HFFc6 (cell line): Measurements from ENCODE around the gene PRODH. TPM values are rescaled to one million over a fixed set of nuclear protein-coding genes. Genes with fewer than 3 reads are reported as not detected.
"Not testable (repeated sequence)": the region's sequence is repeated elsewhere in the genome, so short reads cannot be mapped to it uniquely, and the experiment has no call there.

Experiments
- DNase-seq: peaks from one replicate; pipeline ENCODE4 v3.0.0-alpha.2; 2018
- H3K27ac Mint-ChIP-seq: 2 replicates; pipeline ENCODE4 v1.8.0; 2020; ENCODE audit warnings: mild to moderate bottlenecking, mixed read lengths
- H3K27me3 Mint-ChIP-seq: 2 replicates; pipeline ENCODE4 v1.8.0; 2021; ENCODE audit warnings: mild to moderate bottlenecking, moderate library complexity, mixed read lengths; ENCODE audit not compliant: insufficient read depth
- H3K36me3 Mint-ChIP-seq: 2 replicates; pipeline ENCODE4 v1.8.0; 2021; ENCODE audit warnings: low read depth, mixed read lengths
- H3K4me1 Mint-ChIP-seq: 2 replicates; pipeline ENCODE4 v1.8.0; 2020; ENCODE audit warnings: low read depth, mixed read lengths
- H3K4me3 Mint-ChIP-seq: 2 replicates; pipeline ENCODE4 v1.8.0; 2020; ENCODE audit warnings: mild to moderate bottlenecking, moderate library complexity, mixed read lengths
- H3K9me3 Mint-ChIP-seq: 2 replicates; pipeline ENCODE4 v1.8.0; 2020; ENCODE audit warnings: mild to moderate bottlenecking, mixed read lengths
- CTCF ChIP-seq: fragments of 200-600 bp; sonication (generic); IDR thresholded peaks from 2 replicates; pipeline ENCODE4 v1.5.0; 2021; ENCODE audit warnings: antibody characterized with exemption, mild to moderate bottlenecking
- total RNA-seq, 6 experiments: library from RNA; stranded (reverse); fragmentation: NEBNext Ultra II Directional; extraction: Animal tissue kit (Norgen Biotek cat#: 25700); gene quantifications; 2 replicates in 1 of 6; 3 replicates in 5 of 6; pipeline ENCODE4 v1.2.3, GENCODE V29; 2021

Gene PRODH
- total RNA-seq, 6 experiments from 2014 or later: not detected

- Mint-ChIP-seq H3K27ac (no peak overlapping the region), H3K9me3 (no peaks in the 10 kb centered on the region), H3K27me3 (peaks cover 9% of the 10 kb centered on the region), H3K4me3 (no peak overlapping the region), H3K4me1 (no peaks in the 10 kb centered on the region), H3K36me3 (no peaks in the 10 kb centered on the region)
- no peak for TF ChIP-seq CTCF
- DNase-seq: no peak
Observed at GRCh38 chr22:18965526-18966421, 29.7 kb upstream of the PRODH start.

GRCh38 chr22:18964501-18965265, 28.6 kb upstream of the PRODH start:
- not testable (repeated sequence) for H3K27ac Mint-ChIP-seq, H3K27me3 Mint-ChIP-seq, H3K4me1 Mint-ChIP-seq, H3K9me3 Mint-ChIP-seq, H3K36me3 Mint-ChIP-seq, DNase-seq, H3K4me3 Mint-ChIP-seq

- not testable (repeated sequence) for DNase-seq, H3K27me3 Mint-ChIP-seq, H3K36me3 Mint-ChIP-seq, H3K4me1 Mint-ChIP-seq, H3K27ac Mint-ChIP-seq, H3K9me3 Mint-ChIP-seq, H3K4me3 Mint-ChIP-seq
Observed at GRCh38 chr22:18964051-18964450, 28.0 kb upstream of the PRODH start.

- Mint-ChIP-seq H3K27ac (no peak overlapping the region), H3K4me1 (peaks cover 9% of the 10 kb centered on the region)
- no peak for DNase-seq
Observed at GRCh38 chr22:18962308-18962635, 26.2 kb upstream of the PRODH start.

GRCh38 chr22:18961632-18962307, 25.7 kb upstream of the PRODH start:
- H3K4me3 Mint-ChIP-seq, H3K27me3 Mint-ChIP-seq, H3K9me3 Mint-ChIP-seq, H3K27ac Mint-ChIP-seq, DNase-seq, H3K4me1 Mint-ChIP-seq, H3K36me3 Mint-ChIP-seq: not testable (repeated sequence)

More at GRCh38 chr22:18962308-18962635, 26.2 kb upstream of the PRODH start:
- Mint-ChIP-seq H3K9me3 (no peaks in the 10 kb centered on the region), H3K36me3 (no peaks in the 10 kb centered on the region), H3K4me3 (no peak overlapping the region), H3K27me3 (peaks cover 6% of the 10 kb centered on the region; the same call in 1 of the 2 replicates)
- no peak for TF ChIP-seq CTCF

GRCh38 chr22:18961201-18961600, 25.1 kb upstream of the PRODH start:
- not testable (repeated sequence) for DNase-seq, H3K36me3 Mint-ChIP-seq

GRCh38 chr22:18960166-18960820, 24.2 kb upstream of the PRODH start:
- H3K9me3 Mint-ChIP-seq, H3K36me3 Mint-ChIP-seq, H3K27me3 Mint-ChIP-seq, DNase-seq, H3K4me3 Mint-ChIP-seq, H3K27ac Mint-ChIP-seq, H3K4me1 Mint-ChIP-seq: not testable (repeated sequence)

More at GRCh38 chr22:18961201-18961600, 25.1 kb upstream of the PRODH start:
- H3K4me3 Mint-ChIP-seq, H3K4me1 Mint-ChIP-seq, H3K27ac Mint-ChIP-seq, H3K9me3 Mint-ChIP-seq, H3K27me3 Mint-ChIP-seq: not testable (repeated sequence)

- H3K27ac Mint-ChIP-seq, H3K36me3 Mint-ChIP-seq, H3K4me3 Mint-ChIP-seq, H3K9me3 Mint-ChIP-seq, H3K4me1 Mint-ChIP-seq, H3K27me3 Mint-ChIP-seq, DNase-seq: not testable (repeated sequence)
Observed at GRCh38 chr22:18959741-18960140, 23.6 kb upstream of the PRODH start.

GRCh38 chr22:18959266-18959665, 23.2 kb upstream of the PRODH start:
- not testable (repeated sequence) for H3K9me3 Mint-ChIP-seq, H3K27ac Mint-ChIP-seq, DNase-seq, H3K4me3 Mint-ChIP-seq, H3K36me3 Mint-ChIP-seq, H3K27me3 Mint-ChIP-seq, H3K4me1 Mint-ChIP-seq

- H3K4me3 Mint-ChIP-seq: peak overlapping the region; percentile 13; the same call in 1 of the 2 replicates
- H3K4me1 Mint-ChIP-seq, H3K27me3 Mint-ChIP-seq, H3K9me3 Mint-ChIP-seq, H3K36me3 Mint-ChIP-seq, H3K27ac Mint-ChIP-seq: not testable (repeated sequence)
- peak; percentile 40 for DNase-seq
Observed at GRCh38 chr22:18958738-18959137, 22.6 kb upstream of the PRODH start.

GRCh38 chr22:18958321-18958705, 22.2 kb upstream of the PRODH start:
- H3K36me3 Mint-ChIP-seq, H3K4me3 Mint-ChIP-seq, H3K27ac Mint-ChIP-seq, H3K4me1 Mint-ChIP-seq, DNase-seq, H3K9me3 Mint-ChIP-seq, H3K27me3 Mint-ChIP-seq: not testable (repeated sequence)
